ENCODE data around the gene DNAAF5.
A peak's percentile ranks its signal among the peaks of the same experiment; 100 is the strongest.

The DNAAF5 gene

GRCh38 chr7:726084-726853 lies at the start of gene DNAAF5:
Gene DNAAF5 (plus strand): TSS chr7:726699. CDS start chr7:726721, 22 bp downstream.
- peak; percentile 88 for DNase-seq

- DNase-seq, result no peak
Measured at GRCh38 chr7:676972-677385, 49.5 kb upstream of the DNAAF5 start.

GRCh38 chr7:680411-681127 lies 45.9 kb upstream of the DNAAF5 start:
- DNase-seq, result no peak

- DNase-seq, result no peak
Measured at GRCh38 chr7:681551-682307, 44.8 kb upstream of the DNAAF5 start.

GRCh38 chr7:682810-683209 lies 43.7 kb upstream of the DNAAF5 start:
- DNase-seq, result no peak

GRCh38 chr7:683526-684205 lies 42.8 kb upstream of the DNAAF5 start:
- DNase-seq, result no peak

GRCh38 chr7:684416-684815 lies 42.1 kb upstream of the DNAAF5 start:
- no peak for DNase-seq

- DNase-seq, result no peak
Measured at GRCh38 chr7:685540-685939, 41.0 kb upstream of the DNAAF5 start.

GRCh38 chr7:690478-691360 lies 35.8 kb upstream of the DNAAF5 start:
- DNase-seq, result no peak

GRCh38 chr7:691361-692045 lies 35.0 kb upstream of the DNAAF5 start:
- no peak for DNase-seq

GRCh38 chr7:693280-693679 lies 33.2 kb upstream of the DNAAF5 start:
- DNase-seq, result no peak

GRCh38 chr7:696426-696811 lies 30.1 kb upstream of the DNAAF5 start:
- DNase-seq, result no peak

- DNase-seq, result no peak
Measured at GRCh38 chr7:696812-697551, 29.5 kb upstream of the DNAAF5 start.

GRCh38 chr7:698515-699475 lies 27.7 kb upstream of the DNAAF5 start:
- no peak for DNase-seq

- DNase-seq, result no peak
Measured at GRCh38 chr7:699476-700170, 26.9 kb upstream of the DNAAF5 start.

GRCh38 chr7:701086-701671 lies 25.3 kb upstream of the DNAAF5 start:
- DNase-seq, result no peak

- no peak for DNase-seq
Measured at GRCh38 chr7:703049-703448, 23.4 kb upstream of the DNAAF5 start.

- no peak for DNase-seq
Measured at GRCh38 chr7:706721-707120, 19.8 kb upstream of the DNAAF5 start.
